ENCODE measurements around the gene NTSR1.

NTSR1 gene

GRCh38 chr20:62773845-62774714 is 65.4 kb downstream of the NTSR1 start:
- no peak for DNase-seq

GRCh38 chr20:62774762-62775161 is 66.1 kb downstream of the NTSR1 start:
- peak; percentile 33 for DNase-seq

GRCh38 chr20:62775206-62775605 is 66.6 kb downstream of the NTSR1 start:
- no peak for DNase-seq

GRCh38 chr20:62776035-62776691 is 67.5 kb downstream of the NTSR1 start:
- DNase-seq: no peak

GRCh38 chr20:62776692-62777527 is 68.3 kb downstream of the NTSR1 start:
- DNase-seq: peak; percentile 7

- DNase-seq: no peak
Observed at GRCh38 chr20:62777528-62777830, 68.8 kb downstream of the NTSR1 start.

- no peak for DNase-seq
Observed at GRCh38 chr20:62778058-62778457, 69.4 kb downstream of the NTSR1 start.

- DNase-seq: no peak
Observed at GRCh38 chr20:62778601-62779416, 70.2 kb downstream of the NTSR1 start.

- no peak for DNase-seq
Observed at GRCh38 chr20:62779417-62779685, 70.7 kb downstream of the NTSR1 start.

- DNase-seq: no peak
Observed at GRCh38 chr20:62780204-62780603, 71.6 kb downstream of the NTSR1 start.

- DNase-seq: no peak
Observed at GRCh38 chr20:62780696-62781095, 72.1 kb downstream of the NTSR1 start.

GRCh38 chr20:62782149-62782892 is 73.7 kb downstream of the NTSR1 start:
- no peak for DNase-seq

- no peak for DNase-seq
Observed at GRCh38 chr20:62782893-62783278, 74.2 kb downstream of the NTSR1 start.

GRCh38 chr20:62784497-62784896 is 75.9 kb downstream of the NTSR1 start:
- DNase-seq: no peak

- DNase-seq: no peak
Observed at GRCh38 chr20:62785393-62785792, 76.8 kb downstream of the NTSR1 start.

- DNase-seq: no peak
Observed at GRCh38 chr20:62786157-62786556, 77.5 kb downstream of the NTSR1 start.

- peak; percentile 13 for DNase-seq
Observed at GRCh38 chr20:62787321-62787720, 78.7 kb downstream of the NTSR1 start.

- DNase-seq: no peak
Observed at GRCh38 chr20:62787866-62788265, 79.2 kb downstream of the NTSR1 start.

GRCh38 chr20:62788607-62789006 is 80.0 kb downstream of the NTSR1 start:
- no peak for DNase-seq

- DNase-seq: no peak
Observed at GRCh38 chr20:62790075-62790474, 81.4 kb downstream of the NTSR1 start.

- DNase-seq: peak; percentile 93
Observed at GRCh38 chr20:62791301-62792181, 82.9 kb downstream of the NTSR1 start.
